Measurements from ENCODE around the gene RACGAP1. TPM values are rescaled to one million over a fixed set of nuclear protein-coding genes. Genes with fewer than 3 reads are reported as not detected.

RACGAP1 gene
- total RNA-seq = 10 to 100 TPM; 49.6 to 96.6 TPM
- polyA plus RNA-seq (2013, experiment 1 of 2) = 76.4 TPM
- polyA plus RNA-seq (2013, experiment 2 of 2) = 79.6 TPM
- long read RNA-seq, experiment 1, partial matches to known transcripts = 14 of 39 reads
- long read RNA-seq, experiment 1, other reads (novel, unspliced or antisense) = 18 of 39 reads
- long read RNA-seq, experiment 2, transcript RACGAP1-203 (17 exons, 3,080 nt) = minor isoform, 19 of 97 reads
- long read RNA-seq, experiment 2, transcript RACGAP1-201 (17 exons, 3,073 nt) = major isoform, 21 of 97 reads
- long read RNA-seq, experiment 2, partial matches to known transcripts = 4 of 97 reads
- long read RNA-seq, experiment 2, other reads (novel, unspliced or antisense) = 51 of 97 reads
- long read RNA-seq, experiment 3, transcript RACGAP1-201 (17 exons, 3,073 nt) = major isoform, 13 of 40 reads
- long read RNA-seq, experiment 3, transcript RACGAP1-203 (17 exons, 3,080 nt) = minor isoform, 8 of 40 reads
- long read RNA-seq, experiment 3, partial matches to known transcripts = 1 of 40 reads
- long read RNA-seq, experiment 3, other reads (novel, unspliced or antisense) = 18 of 40 reads
- long read RNA-seq, experiment 4, transcript RACGAP1-203 (17 exons, 3,080 nt) = major isoform, 11 of 85 reads
- long read RNA-seq, experiment 4, transcript RACGAP1-201 (17 exons, 3,073 nt) = minor isoform, 10 of 85 reads
- long read RNA-seq, experiment 4, partial matches to known transcripts = 22 of 85 reads
- long read RNA-seq, experiment 4, other reads (novel, unspliced or antisense) = 42 of 85 reads

- peak within 1 kb of the TSS; percentile 12 for H3K27ac ChIP-seq (ENCODE audit: low read depth, low read length)
- 1 to 5% methylated on average over 18 to 46 of the region's 47 CpGs for WGBS, 2 experiments (ENCODE audit: insufficient coverage in 1 of 2, insufficient read length in 1 of 2)
- no peaks in the 10 kb centered on the region for H3K27me3 ChIP-seq (ENCODE audit: control insufficient read depth, insufficient read depth, low read length, poor library complexity, severe bottlenecking)
These were observed at the start of gene RACGAP1 for GRCh38 chr12:50025187-50026059. Gene RACGAP1 (minus strand): TSS chr12:50025494. CDS start chr12:50016715, 8,779 bp downstream.

GRCh38 chr12:50073712-50074111 lies 48.4 kb upstream of the RACGAP1 start:
- H3K36me3 ChIP-seq (ENCODE audit: control insufficient read depth, insufficient read depth, low read length) = no peaks in the 10 kb centered on the region
- H3K27ac ChIP-seq (ENCODE audit: low read depth, low read length) = no peak overlapping the region
- Mint-ChIP-seq H3K4me1 (peaks cover 13% of the 10 kb centered on the region), H3K9me3 (no peaks in the 10 kb centered on the region), H3K27ac (no peak overlapping the region), H3K36me3 (ENCODE audit: low read depth) (no peaks in the 10 kb centered on the region), H3K4me3 (no peak overlapping the region), H3K27me3 (ENCODE audit: insufficient read depth) (peaks cover 8% of the 10 kb centered on the region)
- no peak for TF ChIP-seq CTCF (conservative IDR thresholded peaks at IDR 0.05)
- DNase-seq = no peak
- peaks cover 5% of the 10 kb centered on the region for H3K4me1 ChIP-seq (ENCODE audit: control insufficient read depth, insufficient read depth, low read length)
- no peak overlapping the region for H3K4me3 ChIP-seq (ENCODE audit: low read length)
- H3K27me3 ChIP-seq (ENCODE audit: control insufficient read depth, insufficient read depth, low read length, poor library complexity, severe bottlenecking) = no peaks in the 10 kb centered on the region
- no peak overlapping the region for H3K9ac ChIP-seq (ENCODE audit: extremely low read depth, low read length, poor library complexity, severe bottlenecking)
- WGBS, 2 experiments (ENCODE audit: insufficient coverage in 1 of 2, insufficient read length in 1 of 2) = 83 to 96% methylated on average over 10 of the region's 10 CpGs
- H3K9me3 ChIP-seq (ENCODE audit: control insufficient read depth, low read length) = no peaks in the 10 kb centered on the region

More at GRCh38 chr12:50025187-50026059, at the start of gene RACGAP1:
- TF ChIP-seq CTCF (conservative IDR thresholded peaks at IDR 0.05) = no peak
- Histone ChIP-seq H3K36me3 (ENCODE audit: control insufficient read depth, insufficient read depth, low read length) (peaks cover 7% of the 10 kb centered on the region), H3K9ac (ENCODE audit: extremely low read depth, low read length, poor library complexity, severe bottlenecking) (peak within 1 kb of the TSS; percentile 74), H3K4me1 (ENCODE audit: control insufficient read depth, insufficient read depth, low read length) (no peaks in the 10 kb centered on the region), H3K4me3 (ENCODE audit: low read length) (peak within 1 kb of the TSS; percentile 95), H3K9me3 (ENCODE audit: control insufficient read depth, low read length) (no peaks in the 10 kb centered on the region)
- H3K27me3 Mint-ChIP-seq (ENCODE audit: insufficient read depth) = no peaks in the 10 kb centered on the region
- peaks cover 2% of the 10 kb centered on the region for H3K4me1 Mint-ChIP-seq
- H3K9me3 Mint-ChIP-seq = no peaks in the 10 kb centered on the region
- no peaks in the 10 kb centered on the region for H3K36me3 Mint-ChIP-seq (ENCODE audit: low read depth)
- peak within 1 kb of the TSS; percentile 94 for H3K27ac Mint-ChIP-seq
- H3K4me3 Mint-ChIP-seq = peak within 1 kb of the TSS; percentile 95
- peak; percentile 100 for DNase-seq

- H3K4me3 Mint-ChIP-seq = no peak overlapping the region
- peaks cover 7% of the 10 kb centered on the region for H3K27me3 Mint-ChIP-seq (ENCODE audit: insufficient read depth)
- Histone ChIP-seq H3K27ac (ENCODE audit: low read depth, low read length) (no peak overlapping the region), H3K36me3 (ENCODE audit: control insufficient read depth, insufficient read depth, low read length) (no peaks in the 10 kb centered on the region), H3K9ac (ENCODE audit: extremely low read depth, low read length, poor library complexity, severe bottlenecking) (no peak overlapping the region), H3K27me3 (ENCODE audit: control insufficient read depth, insufficient read depth, low read length, poor library complexity, severe bottlenecking) (no peaks in the 10 kb centered on the region), H3K4me1 (ENCODE audit: control insufficient read depth, insufficient read depth, low read length) (peaks cover 5% of the 10 kb centered on the region), H3K9me3 (ENCODE audit: control insufficient read depth, low read length) (no peaks in the 10 kb centered on the region), H3K4me3 (ENCODE audit: low read length) (no peak overlapping the region)
- peaks cover 13% of the 10 kb centered on the region for H3K4me1 Mint-ChIP-seq
- DNase-seq = no peak
- H3K36me3 Mint-ChIP-seq (ENCODE audit: low read depth) = no peaks in the 10 kb centered on the region
- H3K27ac Mint-ChIP-seq = no peak overlapping the region
- no peak for TF ChIP-seq CTCF (conservative IDR thresholded peaks at IDR 0.05)
- WGBS, 2 experiments (ENCODE audit: insufficient coverage in 1 of 2, insufficient read length in 1 of 2) = 84 to 91% methylated on average over 6 to 7 of the region's 7 CpGs
- H3K9me3 Mint-ChIP-seq = no peaks in the 10 kb centered on the region
These were observed 47.9 kb upstream of the RACGAP1 start for GRCh38 chr12:50073206-50073605.

Measured in endodermal cell (in vitro differentiated cells).